NCI-H2196 (cell line): Measurements from ENCODE around the gene SBF1.
"Not testable (repeated sequence)": the region's sequence is repeated elsewhere in the genome, so short reads cannot be mapped to it uniquely, and the experiment has no call there.

Experiments used
- DNase-seq: peaks from one replicate; lab custom pipeline; 2025; ENCODE audit not compliant: unreplicated experiment; lab: John Stamatoyannopoulos, UW

SBF1 gene

DNA sequence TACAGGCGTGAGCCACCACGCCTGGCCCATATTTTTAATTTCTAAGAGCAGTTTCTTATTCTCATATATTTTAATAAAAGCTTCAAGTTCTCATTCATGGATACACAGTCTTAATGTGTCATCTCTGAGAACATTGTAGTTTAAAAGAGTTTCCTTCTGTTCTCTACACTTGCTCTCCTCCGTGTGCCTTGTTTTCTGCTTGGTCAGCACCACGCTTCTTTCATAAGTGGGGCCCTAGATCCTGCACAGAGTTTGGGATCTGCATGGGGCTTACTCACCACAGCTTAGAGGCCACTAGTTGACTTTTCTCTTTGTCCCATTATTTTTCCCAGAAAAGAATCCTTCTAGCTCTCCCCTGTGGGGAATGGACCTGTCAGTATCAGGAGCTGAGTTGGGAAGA is 72.9 kb downstream of the SBF1 start:
- DNase-seq: no peak

DNA sequence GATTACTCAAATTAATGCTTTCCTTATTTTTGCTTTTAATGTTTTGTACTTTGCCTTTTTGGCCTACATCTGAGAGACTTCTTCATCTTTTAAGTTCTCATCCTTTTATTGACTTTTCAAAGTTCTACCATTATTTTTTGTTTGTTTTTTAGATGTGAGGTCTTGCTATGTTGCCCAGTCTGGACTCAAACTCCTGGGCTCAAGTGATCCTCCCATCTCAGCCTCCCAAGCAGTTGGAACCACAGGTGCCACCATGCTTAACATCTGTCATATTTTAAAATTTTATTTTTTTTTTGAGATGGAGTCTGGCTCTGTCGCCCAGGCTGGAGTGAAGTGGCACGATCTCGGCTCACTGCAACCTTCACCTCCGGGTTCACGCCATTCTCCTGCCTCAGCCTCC is 73.9 kb downstream of the SBF1 start:
- no peak for DNase-seq

DNA sequence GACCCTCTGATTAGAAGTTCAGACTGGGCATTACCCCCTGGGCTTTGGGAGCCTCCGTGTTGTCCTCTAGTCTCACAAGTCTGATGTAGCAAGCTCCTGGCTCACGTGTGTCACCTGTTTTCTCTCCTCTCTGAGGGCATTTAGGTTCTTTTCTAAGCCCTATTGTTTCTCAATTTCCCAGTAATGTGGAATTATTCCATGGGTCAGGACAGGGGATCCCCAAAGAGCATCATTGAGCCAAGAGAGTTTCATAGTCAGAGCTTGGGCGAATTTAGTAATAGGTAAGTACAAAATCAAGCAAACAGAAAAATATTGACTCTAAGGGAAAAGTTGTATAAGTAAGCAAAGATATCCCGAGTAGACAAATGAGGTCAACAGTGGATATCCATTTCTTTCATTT is 74.4 kb downstream of the SBF1 start:
- no peak for DNase-seq

DNA sequence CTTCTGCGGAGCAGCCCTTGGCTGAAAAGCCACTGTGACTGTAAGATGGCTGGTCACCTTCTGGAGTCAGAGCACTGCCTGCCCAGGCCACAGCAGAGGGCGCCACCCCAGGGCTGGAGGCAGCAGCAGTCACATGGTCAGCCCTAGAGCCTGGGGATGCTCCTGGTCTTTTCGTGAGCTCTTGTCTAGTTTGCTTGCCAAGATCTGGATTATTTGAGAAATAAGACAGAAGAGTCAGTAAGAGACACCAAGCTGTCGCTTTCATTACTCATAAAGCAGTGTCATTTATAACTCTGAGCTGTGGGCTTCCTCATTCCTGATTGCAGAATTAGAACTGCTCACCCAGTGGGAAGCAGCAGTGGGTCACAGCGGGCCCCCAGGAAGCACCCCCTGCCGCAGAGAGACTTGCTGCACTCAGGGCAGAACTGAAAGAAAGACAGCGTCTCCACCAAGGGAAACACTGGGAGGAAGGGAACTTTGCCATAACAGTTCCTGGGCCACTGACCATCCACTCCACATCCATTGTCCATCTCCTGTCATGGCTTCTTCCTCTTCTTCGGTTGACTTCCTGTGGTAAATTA is 75.0 kb downstream of the SBF1 start:
- peak; percentile 20 for DNase-seq

DNA sequence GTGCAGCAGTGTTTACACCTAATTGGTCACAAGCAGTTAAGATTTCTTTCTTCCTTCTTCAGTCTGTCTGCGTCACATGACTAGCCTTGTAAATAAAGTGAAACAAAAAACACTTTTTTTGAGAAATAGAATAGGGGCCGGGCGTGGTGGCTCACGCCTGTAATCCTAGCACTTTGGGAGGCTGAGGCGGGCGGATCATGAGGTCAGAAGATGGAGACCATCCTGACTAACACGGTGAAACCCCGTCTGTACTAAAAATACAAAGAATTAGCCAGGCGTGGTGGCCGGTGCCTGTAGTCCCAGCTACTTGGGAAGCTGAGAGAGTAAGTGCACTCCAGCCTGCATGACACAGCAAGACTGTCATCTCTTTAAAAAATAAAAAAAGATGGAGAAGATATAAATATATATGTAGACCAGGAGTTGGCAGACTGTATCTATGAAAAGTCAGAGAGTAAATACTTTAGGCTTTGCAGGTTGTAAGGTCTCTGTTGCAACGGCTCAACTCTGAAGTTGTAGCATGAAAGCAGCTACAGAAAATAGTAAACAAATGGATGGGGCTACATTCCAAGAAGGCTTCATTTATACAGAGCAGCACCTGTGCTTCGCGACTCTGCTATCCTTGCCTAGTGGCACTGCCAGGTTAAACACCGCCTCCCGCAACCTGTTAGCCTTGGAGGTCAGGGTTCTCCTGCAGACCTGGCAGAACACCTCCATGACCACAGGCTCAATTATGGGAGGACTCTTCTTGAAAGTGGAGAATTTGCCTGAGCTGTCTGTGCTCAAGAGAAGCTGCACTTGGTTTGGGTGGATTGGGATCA is 75.8 kb downstream of the SBF1 start:
- no peak for DNase-seq

DNA sequence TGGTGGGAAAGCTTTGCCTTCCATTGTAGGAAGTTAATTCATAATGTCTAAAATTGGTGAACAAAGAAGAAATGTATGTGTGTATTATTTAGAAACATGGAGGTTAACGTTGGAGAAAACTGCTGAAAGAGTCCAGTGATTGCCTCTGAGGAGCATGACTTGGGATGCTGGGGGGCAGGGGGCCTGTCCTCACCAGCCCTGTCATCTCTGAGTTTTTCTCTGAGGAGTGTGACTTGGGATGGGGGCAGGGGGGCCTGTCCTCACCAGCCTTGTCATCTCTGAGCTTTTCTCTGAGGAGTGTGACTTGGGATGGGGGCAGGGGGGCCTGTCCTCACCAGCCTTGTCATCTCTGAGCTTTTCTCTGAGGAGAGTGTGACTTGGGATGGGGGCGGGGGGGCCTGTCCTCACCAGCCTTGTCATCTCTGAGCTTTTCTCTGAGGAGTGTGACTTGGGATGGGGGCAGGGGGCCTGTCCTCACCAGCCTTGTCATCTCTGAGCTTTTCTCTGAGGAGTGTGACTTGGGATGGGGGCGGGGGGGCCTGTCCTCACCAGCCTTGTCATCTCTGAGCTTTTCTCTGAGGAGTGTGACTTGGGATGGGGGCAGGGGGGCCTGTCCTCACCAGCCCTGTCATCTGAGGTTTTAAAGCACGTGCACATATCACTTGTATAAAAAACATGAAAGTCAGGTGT is 77.3 kb downstream of the SBF1 start:
- DNase-seq: not testable (repeated sequence)

DNA sequence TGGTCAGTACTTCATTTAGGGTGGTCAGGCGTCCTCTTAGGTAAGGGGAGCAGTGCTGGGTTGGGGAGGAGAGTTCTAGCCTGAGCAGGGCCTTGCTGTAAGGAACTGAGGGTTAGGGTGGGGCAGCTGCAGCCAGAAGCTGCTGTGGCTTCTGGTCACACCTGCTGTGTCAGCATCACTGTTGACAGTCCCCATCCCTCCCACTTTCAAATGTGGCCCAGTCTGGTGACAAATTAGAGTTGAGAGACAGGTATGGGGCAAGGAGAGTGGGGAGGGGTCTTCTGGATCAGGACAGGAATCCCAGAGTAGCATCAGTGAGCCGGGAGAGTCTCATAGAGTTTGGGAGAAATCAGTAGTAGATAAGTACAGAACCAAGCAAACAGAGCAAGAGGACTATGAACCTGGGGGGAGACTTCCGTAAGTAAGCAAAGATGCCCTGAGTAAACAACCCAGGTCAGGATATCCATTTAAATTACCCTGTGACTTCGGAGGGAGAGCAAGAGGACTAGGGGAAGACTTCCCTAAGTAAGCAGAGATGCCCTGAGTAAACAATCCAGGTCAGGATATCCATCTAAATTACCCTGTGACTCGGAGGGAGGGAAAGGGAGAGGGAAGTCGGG is 78.0 kb downstream of the SBF1 start:
- no peak for DNase-seq
